Naive thymus-derived CD4-positive, alpha-beta T cell (primary cell): ENCODE results near the gene ANKS1B. TPM values are rescaled to one million over a fixed set of nuclear protein-coding genes. Genes with fewer than 3 reads are reported as not detected.

ENCODE experiments used
- ATAC-seq: fragments of 150-1000 bp; cut with Tn5 transposase; 2 replicates; pipeline ENCODE4 v1.10.0; 2021; ENCODE audit warnings: mild to moderate bottlenecking, moderate library complexity
- CTCF ChIA-PET: fragments of 350-600 bp; sonication (Branson Sonifier 250); formaldehyde crosslinking; loops from one replicate; lab custom pipeline; 2021; ENCODE audit warnings: antibody characterized with exemption; lab: Charles Lee
- POLR2A ChIA-PET: fragments of 350-600 bp; sonication (Branson Sonifier 250); formaldehyde crosslinking; loops from one replicate; lab custom pipeline; 2021; ENCODE audit warnings: antibody characterized with exemption, inconsistent platforms; lab: Charles Lee
- DNase-seq, 9 donors: peaks; one replicate each; pipeline versions ENCODE4 v3.0.0 to v3.0.0-alpha.2; 2020 to 2022; ENCODE audit warnings: mixed read lengths in 1 of 9
- H3K27ac ChIP-seq: one replicate; pipeline ENCODE4 v1.7.0; 2013; ENCODE audit warnings: mild to moderate bottlenecking, low read depth, low read length, moderate library complexity
- H3K27me3 ChIP-seq, 2 donors: one replicate each; pipeline ENCODE4 v1.7.0; 2013; ENCODE audit warnings: low read length in 2 of 2, mild to moderate bottlenecking in 2 of 2, moderate library complexity in 2 of 2; ENCODE audit not compliant: control insufficient read depth in 2 of 2, insufficient read depth in 2 of 2
- H3K36me3 ChIP-seq, 3 experiments: 1 replicate in 2 of 3; 2 replicates in 1 of 3; pipeline ENCODE4 v1.7.0; 2013; ENCODE audit warnings: low read length in 3 of 3, mild to moderate bottlenecking in 3 of 3, moderate library complexity in 1 of 3; ENCODE audit not compliant: insufficient read depth in 3 of 3, control insufficient read depth in 2 of 3
- H3K4me1 ChIP-seq, 2 donors: one replicate each; pipeline ENCODE4 v1.7.0; 2013; ENCODE audit warnings: low read length in 2 of 2, mild to moderate bottlenecking in 2 of 2, moderate library complexity in 1 of 2; ENCODE audit not compliant: control insufficient read depth in 2 of 2, insufficient read depth in 2 of 2
- H3K4me3 ChIP-seq: 2 replicates; pipeline ENCODE4 v1.7.0; 2013; ENCODE audit warnings: mild to moderate bottlenecking, low read length
- H3K9me3 ChIP-seq, 3 experiments: 1 replicate in 2 of 3; 2 replicates in 1 of 3; pipeline ENCODE4 v1.7.0; 2013; ENCODE audit warnings: low read length in 3 of 3; ENCODE audit not compliant: control insufficient read depth in 2 of 3
- H3K27ac Mint-ChIP-seq, 9 donors: one replicate each; pipeline ENCODE4 v1.8.0; 2020 to 2022; ENCODE audit warnings: mixed read lengths in 9 of 9, mild to moderate bottlenecking in 8 of 9, moderate library complexity in 5 of 9, inconsistent platforms in 2 of 9
- H3K27me3 Mint-ChIP-seq, 5 donors: one replicate each; pipeline ENCODE4 v1.8.0; 2021 to 2022; ENCODE audit warnings: mixed read lengths in 5 of 5, mild to moderate bottlenecking in 1 of 5
- H3K36me3 Mint-ChIP-seq, 5 donors: one replicate each; pipeline ENCODE4 v1.8.0; 2020 to 2022; ENCODE audit warnings: mixed read lengths in 5 of 5, mild to moderate bottlenecking in 3 of 5, inconsistent platforms in 1 of 5
- H3K4me1 Mint-ChIP-seq, 7 donors: one replicate each; pipeline ENCODE4 v1.8.0; 2020 to 2022; ENCODE audit warnings: mixed read lengths in 7 of 7, mild to moderate bottlenecking in 3 of 7, inconsistent platforms in 1 of 7
- H3K4me3 Mint-ChIP-seq, 10 donors: one replicate each; pipeline ENCODE4 v1.8.0; 2020 to 2022; ENCODE audit warnings: mild to moderate bottlenecking in 10 of 10, mixed read lengths in 10 of 10, moderate library complexity in 6 of 10, inconsistent platforms in 2 of 10
- H3K9me3 Mint-ChIP-seq, 11 donors: one replicate each; pipeline ENCODE4 v1.8.0; 2020 to 2022; ENCODE audit warnings: mixed read lengths in 11 of 11, mild to moderate bottlenecking in 4 of 11, inconsistent platforms in 1 of 11, moderate library complexity in 1 of 11
- intact Hi-C, 2 donors: fragments of 100-400 bp; cut with micrococcal nuclease; formaldehyde crosslinking; loops; one replicate each; pipeline ENCODE4 v1.15.1; 2023
- polyA plus RNA-seq, 2 donors: library from polyadenylated mRNA; unstranded; fragments of 300-500 nt; fragmentation: Illumina TruSeq; gene quantifications; one replicate each; pipeline ENCODE4 v1.2.3, GENCODE V29; 2021
- total RNA-seq, 6 experiments: library from RNA in 5 of 6; stranded (reverse) in 5 of 6; gene quantifications; 1 replicate in 5 of 6; 2 replicates in 1 of 6; pipeline ENCODE4 v1.2.3 and lab custom pipeline; 2021 to 2026

Gene ANKS1B
- total and polyA plus RNA-seq, 7 experiments from 2014 or later: 0.97 TPM; not detected in 6

GRCh38 chr12:98752726-98753125, 1232.0 kb downstream of the ANKS1B start:
- peaks cover 0 to 17% (median 0%) of the 10 kb centered on the region in 7 donors for H3K4me1 Mint-ChIP-seq
- Histone ChIP-seq H3K4me3 (no peak overlapping the region), H3K36me3 (no peaks in the 10 kb centered on the region), H3K9me3 (no peaks in the 10 kb centered on the region), H3K27ac (no peak overlapping the region), H3K4me1 (no peaks in the 10 kb centered on the region), H3K27me3 (no peaks in the 10 kb centered on the region)
- DNase-seq: no peak
- H3K27me3 Mint-ChIP-seq: peaks cover 0 to 27% (median 22%) of the 10 kb centered on the region in 5 donors
- intact Hi-C loops: no loop called here
- ChIA-PET POLR2A (no interaction called here), CTCF (no interaction called here)
- H3K27ac Mint-ChIP-seq: no peak overlapping the region
- no peak overlapping the region for H3K4me3 Mint-ChIP-seq
- H3K36me3 Mint-ChIP-seq: no peaks in the 10 kb centered on the region
- peaks cover 0 to 2% (median 0%) of the 10 kb centered on the region in 11 donors for H3K9me3 Mint-ChIP-seq
- no peak for ATAC-seq

DNA sequence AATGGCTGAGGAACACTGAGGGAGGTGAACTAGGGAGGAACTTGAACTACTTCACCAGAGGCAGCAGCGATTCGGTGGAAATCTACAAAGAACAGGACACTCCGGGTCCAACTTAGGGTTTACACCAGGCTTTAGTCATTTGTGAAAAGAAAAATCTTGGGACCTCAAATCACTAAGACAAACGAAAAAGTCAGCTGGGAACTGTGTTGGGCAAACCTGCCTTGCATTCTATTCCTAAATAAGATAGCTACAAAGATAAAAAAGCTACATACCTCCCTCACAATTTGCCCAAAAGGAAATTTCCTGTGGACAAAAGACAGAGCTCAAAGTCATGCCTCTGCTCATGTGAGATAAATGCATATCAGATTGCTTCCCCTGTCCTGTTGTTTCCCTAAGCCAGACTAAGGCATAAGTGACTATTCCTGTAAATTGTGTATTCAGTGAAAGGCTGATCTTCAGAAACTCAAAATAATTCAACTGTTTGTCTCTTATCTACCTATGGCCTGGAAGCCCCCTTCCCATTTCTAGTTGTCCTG, 1233.1 kb downstream of the ANKS1B start:
- CTCF ChIA-PET: no interaction called here
- H3K9me3 Mint-ChIP-seq: peaks cover 0 to 2% (median 0%) of the 10 kb centered on the region in 11 donors
- no peak overlapping the region for H3K4me3 ChIP-seq

GRCh38 chr12:98750511-98750910, 1234.2 kb downstream of the ANKS1B start:
- peaks cover 15 to 42% (median 37%) of the 10 kb centered on the region in 5 donors for H3K27me3 Mint-ChIP-seq
- H3K4me3 Mint-ChIP-seq: no peak overlapping the region
- Histone ChIP-seq H3K27me3 (no peaks in the 10 kb centered on the region), H3K4me1 (peaks cover 0 to 5% of the 10 kb centered on the region in 2 donors), H3K36me3 (no peaks in the 10 kb centered on the region), H3K4me3 (no peak overlapping the region), H3K9me3 (no peaks in the 10 kb centered on the region), H3K27ac (no peak overlapping the region)
- intact Hi-C loops: no loop called here
- ATAC-seq: no peak
- no peak overlapping the region for H3K27ac Mint-ChIP-seq
- no peaks in the 10 kb centered on the region for H3K36me3 Mint-ChIP-seq
- DNase-seq: no peak
- H3K4me1 Mint-ChIP-seq: peaks cover 6 to 27% (median 7%) of the 10 kb centered on the region in 7 donors
- ChIA-PET CTCF (no interaction called here), POLR2A (no interaction called here)
- H3K9me3 Mint-ChIP-seq: peaks cover 0 to 5% (median 0%) of the 10 kb centered on the region in 11 donors

More for the DNA sequence above, 1233.1 kb downstream of the ANKS1B start:
- H3K27ac ChIP-seq: no peak overlapping the region
- Mint-ChIP-seq H3K36me3 (no peaks in the 10 kb centered on the region), H3K27me3 (peaks cover 7 to 33% (median 30%) of the 10 kb centered on the region in 5 donors), H3K4me3 (no peak overlapping the region), H3K4me1 (peaks cover 0 to 21% (median 0%) of the 10 kb centered on the region in 7 donors), H3K27ac (no peak overlapping the region)
- no peaks in the 10 kb centered on the region for H3K9me3 ChIP-seq
- intact Hi-C loops: no loop called here
- POLR2A ChIA-PET: no interaction called here
- H3K36me3 ChIP-seq: no peaks in the 10 kb centered on the region
- H3K27me3 ChIP-seq: no peaks in the 10 kb centered on the region
- H3K4me1 ChIP-seq: no peaks in the 10 kb centered on the region
- ATAC-seq (no peak), DNase-seq (no peak)

- no peak overlapping the region for H3K27ac ChIP-seq
- peaks cover 0 to 5% (median 0%) of the 10 kb centered on the region in 11 donors for H3K9me3 Mint-ChIP-seq
- no peaks in the 10 kb centered on the region for H3K9me3 ChIP-seq
- no peak for ATAC-seq
- POLR2A ChIA-PET: no interaction called here
- intact Hi-C loops: no loop called here
- no peak overlapping the region for H3K4me3 ChIP-seq
- H3K36me3 Mint-ChIP-seq: no peaks in the 10 kb centered on the region
- H3K27ac Mint-ChIP-seq: no peak overlapping the region
- no peak for DNase-seq
- CTCF ChIA-PET: no interaction called here
- peaks cover 0 to 5% of the 10 kb centered on the region in 2 donors for H3K4me1 ChIP-seq
- no peak overlapping the region for H3K4me3 Mint-ChIP-seq
- peaks cover 6 to 15% (median 7%) of the 10 kb centered on the region in 7 donors for H3K4me1 Mint-ChIP-seq
- no peaks in the 10 kb centered on the region for H3K36me3 ChIP-seq
- no peaks in the 10 kb centered on the region for H3K27me3 ChIP-seq
- peaks cover 15 to 43% (median 37%) of the 10 kb centered on the region in 5 donors for H3K27me3 Mint-ChIP-seq
Observed at GRCh38 chr12:98748463-98748862, 1236.3 kb downstream of the ANKS1B start.

GRCh38 chr12:98745578-98746391, 1239.0 kb downstream of the ANKS1B start:
- H3K27me3 ChIP-seq: no peaks in the 10 kb centered on the region
- DNase-seq (peak in 3 of 9 donors; percentile 3 to 48 (median 4)), ATAC-seq (peak; percentile 60)
- CTCF ChIA-PET: no interaction called here
- POLR2A ChIA-PET: no interaction called here
- H3K36me3 ChIP-seq: no peaks in the 10 kb centered on the region
- peaks cover 6 to 38% (median 7%) of the 10 kb centered on the region in 7 donors for H3K4me1 Mint-ChIP-seq
- peaks cover 0 to 5% of the 10 kb centered on the region in 2 donors for H3K4me1 ChIP-seq
- peak overlapping the region; percentile 73 for H3K4me3 ChIP-seq
- H3K4me3 Mint-ChIP-seq: peak overlapping the region; percentile 68 to 88 (median 77)
- no peaks in the 10 kb centered on the region for H3K9me3 ChIP-seq
- intact Hi-C loops: no loop called here
- H3K27me3 Mint-ChIP-seq: peaks cover 15 to 52% (median 41%) of the 10 kb centered on the region in 5 donors
- no peak overlapping the region for H3K27ac ChIP-seq
- peaks cover 0 to 5% (median 0%) of the 10 kb centered on the region in 11 donors for H3K9me3 Mint-ChIP-seq
- H3K27ac Mint-ChIP-seq: peak overlapping the region in 1 of 9 donors; percentile 55
- H3K36me3 Mint-ChIP-seq: no peaks in the 10 kb centered on the region

DNA sequence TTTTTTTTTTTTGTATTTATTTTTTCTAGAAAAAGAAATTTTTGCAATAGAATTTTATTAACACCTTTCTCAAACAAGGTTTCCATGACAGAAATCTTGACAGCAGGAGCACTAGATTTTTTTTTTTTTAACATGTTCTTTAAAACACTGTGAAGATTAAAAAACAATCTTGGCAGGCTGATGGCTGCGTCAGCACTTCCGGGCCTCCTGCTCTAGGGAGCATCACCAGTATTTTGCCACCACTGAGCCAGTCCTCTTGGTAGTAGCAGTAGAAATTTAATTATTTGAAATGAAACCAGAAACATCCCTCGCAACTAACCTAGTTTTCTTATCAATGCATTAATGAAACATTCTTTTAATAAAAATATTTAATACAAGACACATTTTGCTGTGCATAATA, 1240.1 kb downstream of the ANKS1B start:
- no peaks in the 10 kb centered on the region for H3K27me3 ChIP-seq
- DNase-seq (no peak), ATAC-seq (no peak)
- Mint-ChIP-seq H3K4me1 (peaks cover 6 to 44% (median 7%) of the 10 kb centered on the region in 7 donors), H3K27me3 (peaks cover 15 to 45% (median 33%) of the 10 kb centered on the region in 5 donors), H3K36me3 (no peaks in the 10 kb centered on the region), H3K9me3 (peaks cover 0 to 5% (median 0%) of the 10 kb centered on the region in 11 donors), H3K27ac (no peak overlapping the region), H3K4me3 (peak overlapping the region in 4 of 10 donors; percentile 12 to 88 (median 48))
- no peak overlapping the region for H3K27ac ChIP-seq
- H3K36me3 ChIP-seq: no peaks in the 10 kb centered on the region
- peaks cover 0 to 5% of the 10 kb centered on the region in 2 donors for H3K4me1 ChIP-seq
- intact Hi-C loops: no loop called here
- CTCF ChIA-PET: no interaction called here
- no peaks in the 10 kb centered on the region for H3K9me3 ChIP-seq
- no peak overlapping the region for H3K4me3 ChIP-seq
- POLR2A ChIA-PET: no interaction called here
